Measurements from ENCODE around the gene TDRD1.

The TDRD1 gene

GRCh38 chr10:114174695-114175188 lies 4.4 kb upstream of the TDRD1 start:
- DNase-seq, result peak; percentile 39

GRCh38 chr10:114175667-114176066 lies 3.5 kb upstream of the TDRD1 start:
- DNase-seq, result no peak

GRCh38 chr10:114176511-114176910 lies 2.6 kb upstream of the TDRD1 start:
- DNase-seq, result no peak

- DNase-seq, result no peak
Observed at GRCh38 chr10:114179747-114180146, 594 bp downstream of the TDRD1 start.

- DNase-seq, result no peak
Observed at GRCh38 chr10:114180937-114181336, 1.8 kb downstream of the TDRD1 start.

- DNase-seq, result no peak
Observed at GRCh38 chr10:114181971-114182370, 2.8 kb downstream of the TDRD1 start.

GRCh38 chr10:114183563-114183962 lies 4.4 kb downstream of the TDRD1 start:
- DNase-seq, result no peak

- DNase-seq, result no peak
Observed at GRCh38 chr10:114184276-114184675, 5.1 kb downstream of the TDRD1 start.

- DNase-seq, result no peak
Observed at GRCh38 chr10:114188001-114188400, 8.8 kb downstream of the TDRD1 start.

GRCh38 chr10:114188900-114189299 lies 9.7 kb downstream of the TDRD1 start:
- DNase-seq, result no peak

- no peak for DNase-seq
Observed at GRCh38 chr10:114189700-114190099, 10.5 kb downstream of the TDRD1 start.

GRCh38 chr10:114195079-114195478 lies 15.9 kb downstream of the TDRD1 start:
- DNase-seq, result no peak

- DNase-seq, result no peak
Observed at GRCh38 chr10:114199239-114199638, 20.1 kb downstream of the TDRD1 start.

- no peak for DNase-seq
Observed at GRCh38 chr10:114202812-114203211, 23.7 kb downstream of the TDRD1 start.

- DNase-seq, result no peak
Observed at GRCh38 chr10:114206902-114207301, 27.7 kb downstream of the TDRD1 start.

GRCh38 chr10:114207349-114207748 lies 28.2 kb downstream of the TDRD1 start:
- no peak for DNase-seq

GRCh38 chr10:114208351-114208750 lies 29.2 kb downstream of the TDRD1 start:
- no peak for DNase-seq

GRCh38 chr10:114212153-114212552 lies 33.0 kb downstream of the TDRD1 start:
- DNase-seq, result no peak

- DNase-seq, result no peak
Observed at GRCh38 chr10:114215033-114215432, 35.9 kb downstream of the TDRD1 start.

GRCh38 chr10:114220281-114220680 lies 41.1 kb downstream of the TDRD1 start:
- DNase-seq, result no peak

GRCh38 chr10:114221235-114221634 lies 42.1 kb downstream of the TDRD1 start:
- DNase-seq, result no peak

- no peak for DNase-seq
Observed at GRCh38 chr10:114223066-114223465, 43.9 kb downstream of the TDRD1 start.

GRCh38 chr10:114228156-114228555 lies 49.0 kb downstream of the TDRD1 start:
- DNase-seq, result no peak

- DNase-seq, result no peak
Observed at GRCh38 chr10:114232561-114233176, 53.5 kb downstream of the TDRD1 start.

GRCh38 chr10:114233482-114233881 lies 54.3 kb downstream of the TDRD1 start:
- no peak for DNase-seq
